GM12891 (cell line): ENCODE results near the gene PTPRT.

ENCODE experiments used
- PAX5 ChIP-seq: IDR thresholded peaks from 2 replicates; pipeline ENCODE4 v1.6.1; 2011; ENCODE audit warnings: low read length, moderate library complexity, mild to moderate bottlenecking; ENCODE audit not compliant: insufficient read depth, severe bottlenecking
- POLR2A ChIP-seq: IDR thresholded peaks from 2 replicates; pipeline ENCODE4 v1.6.1; 2011; ENCODE audit warnings: low read depth, low read length, control low read depth
- POLR2AphosphoS5 ChIP-seq: IDR thresholded peaks from 2 replicates; pipeline ENCODE4 v1.6.1; 2011; ENCODE audit warnings: low read depth, low read length, control low read depth
- SPI1 ChIP-seq: IDR thresholded peaks from 2 replicates; pipeline ENCODE4 v1.6.1; 2011; ENCODE audit warnings: low read depth, low read length, control low read depth
- TAF1 ChIP-seq: IDR thresholded peaks from 2 replicates; pipeline ENCODE4 v1.6.1; 2011; ENCODE audit warnings: low read depth, low read length, control low read depth

- TF ChIP-seq POLR2A (no peak), POLR2AphosphoS5 (no peak), TAF1 (no peak), SPI1 (no peak), PAX5 (no peak)
These were observed 1122.1 kb downstream of the PTPRT start for GRCh38 chr20:42067596-42067995.
